Stomach smooth muscle (tissue), 2 donors: ENCODE data around the gene CSH2.
"Not testable (repeated sequence)": the region's sequence is repeated elsewhere in the genome, so short reads cannot be mapped to it uniquely, and the experiment has no call there.

Experiments used
- H3K27ac ChIP-seq: one replicate; pipeline ENCODE4 v1.7.0; 2013; ENCODE audit warnings: mild to moderate bottlenecking, low read length, inconsistent platforms
- H3K27me3 ChIP-seq, 2 donors: one replicate each; pipeline ENCODE4 v1.7.0; 2013; ENCODE audit warnings: low read length in 2 of 2; ENCODE audit not compliant: insufficient read depth in 2 of 2, control insufficient read depth in 1 of 2
- H3K36me3 ChIP-seq, 2 donors: one replicate each; pipeline ENCODE4 v1.7.0; 2013; ENCODE audit warnings: low read length in 2 of 2; ENCODE audit not compliant: control insufficient read depth in 2 of 2, insufficient read depth in 2 of 2
- H3K4me1 ChIP-seq: one replicate; pipeline ENCODE4 v1.7.0; 2013; ENCODE audit warnings: low read length; ENCODE audit not compliant: control insufficient read depth, insufficient read depth
- H3K4me3 ChIP-seq, 2 donors: one replicate each; pipeline ENCODE4 v1.7.0; 2013; ENCODE audit warnings: low read length in 2 of 2
- H3K9ac ChIP-seq, 2 donors: one replicate each; pipeline ENCODE4 v1.7.0; 2013; ENCODE audit warnings: low read length in 2 of 2, mild to moderate bottlenecking in 1 of 2
- H3K9me3 ChIP-seq, 2 donors: one replicate each; pipeline ENCODE4 v1.7.0; 2013; ENCODE audit warnings: low read length in 2 of 2; ENCODE audit not compliant: control insufficient read depth in 2 of 2
- donor health status: healthy.
- donor health status: Pancreatic carcinoma.

The CSH2 gene

GRCh38 chr17:63896524-63897354 is 23.3 kb upstream of the CSH2 start, which contains the start of gene CSH1:
Gene CSH1, minus strand, starts transcription at chr17:63896574. Its CDS starts 63 bp downstream, at chr17:63896511.
- not testable (repeated sequence) for H3K4me1 ChIP-seq, H3K9me3 ChIP-seq, H3K9ac ChIP-seq, H3K27ac ChIP-seq, H3K36me3 ChIP-seq, H3K27me3 ChIP-seq, H3K4me3 ChIP-seq

GRCh38 chr17:63894821-63895220 is 21.3 kb upstream of the CSH2 start:
- H3K27me3 ChIP-seq, H3K4me1 ChIP-seq, H3K27ac ChIP-seq, H3K4me3 ChIP-seq, H3K9ac ChIP-seq, H3K36me3 ChIP-seq, H3K9me3 ChIP-seq: not testable (repeated sequence)

DNA sequence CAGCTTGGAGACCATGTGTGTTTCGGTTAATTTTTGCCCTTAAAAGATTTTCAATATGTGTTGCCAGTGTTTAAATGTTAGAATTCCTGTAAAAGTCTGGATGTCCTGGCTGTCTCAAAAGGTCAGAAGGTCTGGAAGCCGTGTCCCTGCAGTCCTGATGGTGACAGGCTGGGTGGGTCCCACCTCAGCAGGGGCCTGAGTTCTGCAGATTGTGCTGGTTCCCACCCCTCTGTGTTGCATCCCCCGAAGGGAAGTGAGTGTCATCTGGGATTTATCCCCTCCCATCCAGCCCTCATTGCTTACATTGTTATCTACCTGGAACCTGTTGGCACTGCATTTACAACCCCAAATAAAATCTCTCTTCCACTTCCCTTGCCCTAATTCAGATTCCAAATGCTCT is 20.5 kb upstream of the CSH2 start:
- not testable (repeated sequence) for H3K9me3 ChIP-seq, H3K27ac ChIP-seq, H3K27me3 ChIP-seq, H3K36me3 ChIP-seq, H3K4me1 ChIP-seq, H3K9ac ChIP-seq, H3K4me3 ChIP-seq

DNA sequence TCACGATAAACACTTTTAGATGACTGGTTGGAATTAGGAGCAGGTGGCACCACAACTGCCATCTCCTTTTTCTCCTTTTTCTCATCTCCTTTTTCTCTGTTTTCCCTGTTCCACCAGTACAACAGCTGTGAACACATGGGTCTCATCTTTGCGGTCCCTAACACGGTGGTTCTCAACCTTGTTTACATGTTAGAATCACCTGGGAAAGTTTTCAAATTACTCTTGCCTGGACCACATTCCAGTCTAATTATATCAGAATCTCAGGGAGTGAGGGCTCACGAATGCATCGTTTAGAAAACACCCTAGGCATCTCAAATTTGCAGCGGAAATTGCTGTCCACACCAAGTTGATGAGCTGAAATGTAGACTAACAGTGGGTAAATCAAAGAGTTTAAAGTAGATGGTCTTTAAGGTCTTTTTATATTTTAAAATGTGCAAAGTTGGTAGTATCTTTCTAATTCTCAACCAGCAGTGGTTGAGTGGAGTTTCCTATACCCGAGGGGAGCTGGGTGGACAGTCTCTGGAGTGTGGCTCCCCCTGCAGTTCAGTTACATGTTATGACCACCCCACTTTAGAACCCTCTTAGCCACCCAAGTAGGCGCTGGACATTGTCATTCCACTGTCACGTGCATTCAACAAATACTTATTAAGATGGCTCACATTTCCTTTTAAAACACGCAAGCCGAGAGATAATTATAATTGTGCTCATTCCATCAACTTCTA is 19.0 kb upstream of the CSH2 start:
- H3K9me3 ChIP-seq, H3K4me3 ChIP-seq, H3K36me3 ChIP-seq, H3K27ac ChIP-seq, H3K9ac ChIP-seq, H3K4me1 ChIP-seq, H3K27me3 ChIP-seq: not testable (repeated sequence)

GRCh38 chr17:63889026-63889848 is 15.8 kb upstream of the CSH2 start:
- not testable (repeated sequence) for H3K9ac ChIP-seq, H3K4me1 ChIP-seq, H3K4me3 ChIP-seq, H3K9me3 ChIP-seq, H3K27me3 ChIP-seq, H3K27ac ChIP-seq, H3K36me3 ChIP-seq

DNA sequence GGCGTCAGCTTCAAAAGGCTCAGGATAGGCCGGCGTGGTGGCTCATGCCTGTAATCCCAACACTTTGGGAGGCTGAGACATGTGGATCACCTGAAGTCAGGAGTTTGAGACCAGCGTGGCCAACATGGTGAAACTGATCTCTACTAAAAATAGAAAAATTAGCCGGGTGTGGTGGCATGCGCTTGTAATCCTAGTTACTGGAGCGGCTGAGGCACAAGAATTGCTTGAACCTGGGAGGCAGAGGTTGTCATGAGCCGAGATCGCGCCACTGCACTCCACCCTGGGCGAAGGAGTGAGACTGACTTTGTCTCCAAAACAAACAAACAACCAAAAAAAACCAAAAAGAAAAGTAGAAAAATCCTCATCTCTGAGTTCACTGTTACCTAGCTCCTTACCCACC is 11.6 kb upstream of the CSH2 start:
- not testable (repeated sequence) for H3K27ac ChIP-seq, H3K36me3 ChIP-seq, H3K4me1 ChIP-seq, H3K27me3 ChIP-seq, H3K9ac ChIP-seq, H3K4me3 ChIP-seq, H3K9me3 ChIP-seq

- H3K27ac ChIP-seq, H3K9me3 ChIP-seq, H3K9ac ChIP-seq, H3K4me1 ChIP-seq, H3K4me3 ChIP-seq, H3K27me3 ChIP-seq, H3K36me3 ChIP-seq: not testable (repeated sequence)
Measured at GRCh38 chr17:63882626-63883126, 9.2 kb upstream of the CSH2 start.

GRCh38 chr17:63881935-63882601 is 8.6 kb upstream of the CSH2 start, which contains the start of gene GH2:
Gene GH2, minus strand, starts transcription at chr17:63881944. Its CDS starts 143 bp downstream, at chr17:63881801.
- H3K27me3 ChIP-seq = no peaks in the 10 kb centered on the region
- no peak within 1 kb of the TSS for H3K9ac ChIP-seq
- no peaks in the 10 kb centered on the region for H3K36me3 ChIP-seq
- no peaks in the 10 kb centered on the region for H3K9me3 ChIP-seq
- H3K27ac ChIP-seq = no peak within 1 kb of the TSS
- H3K4me3 ChIP-seq = no peak within 1 kb of the TSS
- H3K4me1 ChIP-seq = no peaks in the 10 kb centered on the region

GRCh38 chr17:63881337-63881736 is 7.9 kb upstream of the CSH2 start:
- H3K27me3 ChIP-seq, H3K9ac ChIP-seq, H3K9me3 ChIP-seq, H3K4me3 ChIP-seq, H3K36me3 ChIP-seq, H3K4me1 ChIP-seq, H3K27ac ChIP-seq: not testable (repeated sequence)

DNA sequence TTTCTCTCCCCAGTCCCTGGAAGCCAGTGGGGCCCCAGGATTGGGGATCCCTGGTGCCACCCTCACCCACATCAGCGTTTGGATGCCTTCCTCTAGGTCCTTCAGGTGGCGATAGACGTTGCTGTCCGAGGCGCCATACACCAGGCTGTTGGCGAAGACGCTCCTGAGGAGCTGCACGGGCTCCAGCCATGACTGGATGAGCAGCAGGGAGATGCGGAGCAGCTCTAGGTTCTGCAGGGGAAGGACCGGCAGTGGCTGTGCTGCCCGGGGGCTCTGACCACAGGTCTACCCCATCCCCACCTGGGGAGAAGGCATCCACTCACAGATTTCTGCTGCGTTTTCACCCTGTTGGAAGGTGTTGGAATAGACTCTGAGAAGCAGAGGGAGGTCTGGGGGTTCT is 7.2 kb upstream of the CSH2 start:
- no peak overlapping the region for H3K9ac ChIP-seq
- H3K4me1 ChIP-seq = no peaks in the 10 kb centered on the region
- H3K36me3 ChIP-seq = no peaks in the 10 kb centered on the region
- no peaks in the 10 kb centered on the region for H3K27me3 ChIP-seq
- no peak overlapping the region for H3K4me3 ChIP-seq
- H3K9me3 ChIP-seq = no peaks in the 10 kb centered on the region
- no peak overlapping the region for H3K27ac ChIP-seq
